Stimulated activated CD8-positive, alpha-beta memory T cell treated with anti-CD3 and anti-CD28 coated beads, Interleukin-2, amount 100 ng/mL, for 48 hours (primary cell): ENCODE measurements around the gene RHOBTB3.
"Not testable (repeated sequence)": the region's sequence is repeated elsewhere in the genome, so short reads cannot be mapped to it uniquely, and the experiment has no call there.

Experiments used
- DNase-seq, 2 donors: peaks; one replicate each; pipeline ENCODE4 v3.0.0-alpha.2; 2020; ENCODE audit warnings: low read depth in 2 of 2

RHOBTB3 gene, protein sequence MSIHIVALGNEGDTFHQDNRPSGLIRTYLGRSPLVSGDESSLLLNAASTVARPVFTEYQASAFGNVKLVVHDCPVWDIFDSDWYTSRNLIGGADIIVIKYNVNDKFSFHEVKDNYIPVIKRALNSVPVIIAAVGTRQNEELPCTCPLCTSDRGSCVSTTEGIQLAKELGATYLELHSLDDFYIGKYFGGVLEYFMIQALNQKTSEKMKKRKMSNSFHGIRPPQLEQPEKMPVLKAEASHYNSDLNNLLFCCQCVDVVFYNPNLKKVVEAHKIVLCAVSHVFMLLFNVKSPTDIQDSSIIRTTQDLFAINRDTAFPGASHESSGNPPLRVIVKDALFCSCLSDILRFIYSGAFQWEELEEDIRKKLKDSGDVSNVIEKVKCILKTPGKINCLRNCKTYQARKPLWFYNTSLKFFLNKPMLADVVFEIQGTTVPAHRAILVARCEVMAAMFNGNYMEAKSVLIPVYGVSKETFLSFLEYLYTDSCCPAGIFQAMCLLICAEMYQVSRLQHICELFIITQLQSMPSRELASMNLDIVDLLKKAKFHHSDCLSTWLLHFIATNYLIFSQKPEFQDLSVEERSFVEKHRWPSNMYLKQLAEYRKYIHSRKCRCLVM

GRCh38 chr5:95730730-95731570 is at the start of gene RHOBTB3:
RHOBTB3 (plus strand) TSS chr5:95731336; CDS start chr5:95731683, 347 bp downstream.
- peak in 1 of 2 donors; percentile 13 for DNase-seq

DNA sequence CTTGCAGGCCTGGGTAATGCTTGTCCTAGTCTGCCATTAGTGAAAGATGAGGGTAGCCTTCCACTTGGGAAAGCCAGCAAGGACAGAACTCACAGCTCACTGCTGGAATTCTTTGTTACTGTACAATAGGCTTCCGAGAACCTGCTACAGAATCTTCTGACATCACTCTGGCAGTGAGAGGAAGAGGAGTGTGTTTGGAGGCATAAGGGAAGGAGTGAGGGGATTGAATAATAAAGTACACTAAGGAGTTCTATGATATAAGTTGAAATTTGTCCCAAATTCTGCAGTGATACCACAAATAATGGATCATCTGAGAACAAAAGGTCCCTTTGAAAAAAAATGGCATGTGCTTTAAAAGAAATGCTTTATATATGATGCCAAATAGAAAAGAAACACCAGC is 48.2 kb upstream of the RHOBTB3 start, which contains the start of gene SPATA9:
TSS of gene SPATA9 (minus strand) at position 101 of the 400 bp plus-strand sequence. CDS start 137 bp downstream, outside the sequence.
- no peak for DNase-seq

GRCh38 chr5:95684361-95684760 is 46.8 kb upstream of the RHOBTB3 start:
- DNase-seq, result no peak

- DNase-seq, result no peak
Measured at GRCh38 chr5:95686651-95687050, 44.5 kb upstream of the RHOBTB3 start.

GRCh38 chr5:95689680-95690079 is 41.5 kb upstream of the RHOBTB3 start:
- no peak for DNase-seq

DNA sequence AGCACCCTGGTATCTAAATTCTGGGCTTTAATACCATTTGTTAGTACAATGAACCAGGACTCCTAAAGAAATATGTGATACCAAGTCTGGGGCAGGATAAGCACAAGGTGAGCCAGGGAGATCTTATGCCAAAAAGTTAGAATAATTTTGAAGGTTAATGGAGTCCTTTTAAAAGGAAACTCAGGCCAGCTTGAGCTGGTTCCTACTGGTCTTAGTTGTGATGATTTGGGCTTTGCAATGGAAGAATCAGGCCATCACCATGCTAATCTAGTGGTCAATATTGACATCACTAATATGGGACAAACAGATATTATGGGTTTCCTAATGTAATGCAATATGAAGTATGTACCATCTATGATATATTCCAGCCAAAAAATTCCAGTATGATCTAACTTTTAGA is 40.8 kb upstream of the RHOBTB3 start:
- DNase-seq, result no peak

DNA sequence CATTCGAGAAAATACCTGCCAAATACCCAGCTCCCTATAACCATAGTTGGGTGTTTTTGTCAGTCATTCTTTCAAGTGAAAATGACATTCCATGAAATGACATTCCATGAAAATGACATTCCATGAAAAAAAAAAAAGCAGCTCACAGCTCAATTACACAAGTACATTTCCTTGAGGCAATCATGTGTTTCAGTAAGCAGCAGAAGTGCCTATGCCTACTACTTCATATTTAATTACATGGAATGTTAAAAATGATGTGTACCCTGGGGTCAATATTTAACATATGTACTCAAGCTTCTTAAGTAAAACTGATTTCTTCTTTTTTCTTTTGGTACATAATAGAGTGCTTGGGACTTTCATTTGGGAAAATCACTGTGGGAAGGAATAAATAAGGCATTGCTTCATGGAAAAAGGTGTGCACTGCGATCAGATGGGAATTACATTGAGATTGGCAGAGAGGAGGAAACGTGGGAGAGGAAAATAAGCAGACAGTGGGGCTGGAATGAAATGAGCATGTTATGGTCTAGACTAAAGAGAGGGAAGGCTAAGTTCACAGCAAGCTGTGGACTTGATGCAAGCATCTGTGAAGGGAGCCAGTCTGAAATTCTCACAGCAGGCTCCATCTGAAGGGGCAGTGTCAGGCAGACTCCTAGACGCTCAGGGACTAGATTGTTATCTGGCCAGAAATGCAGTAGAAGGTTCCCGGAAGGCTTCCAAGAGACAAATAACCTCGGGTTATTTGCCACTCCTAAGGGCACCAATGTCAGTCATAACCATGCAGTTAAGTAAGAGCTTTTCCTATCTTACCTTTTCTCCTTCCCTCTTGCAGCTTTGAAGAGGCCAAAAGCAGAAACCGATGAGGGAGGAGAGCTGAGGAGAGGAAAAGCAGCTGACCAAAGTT is 33.1 kb upstream of the RHOBTB3 start:
- DNase-seq, result no peak

- DNase-seq, result no peak
Measured at GRCh38 chr5:95699337-95699736, 31.8 kb upstream of the RHOBTB3 start.

DNA sequence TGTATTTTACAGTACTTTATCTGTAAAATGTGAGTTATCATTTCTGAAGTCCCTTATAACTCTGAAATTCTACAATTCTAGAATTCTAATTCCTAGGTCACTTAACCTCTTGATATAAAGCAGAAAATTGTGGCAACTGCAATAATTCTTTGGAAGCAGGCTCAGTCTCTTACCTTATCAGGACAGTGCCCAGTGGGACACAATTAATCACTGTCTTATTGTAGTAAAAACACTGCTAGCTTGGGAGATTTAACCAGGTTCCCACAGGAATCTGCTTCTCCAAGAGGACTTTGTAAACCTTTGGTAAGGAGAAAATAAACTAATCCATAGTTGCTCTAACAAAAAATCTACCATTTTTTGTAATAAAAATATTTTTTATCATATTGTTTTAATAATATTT is 30.1 kb upstream of the RHOBTB3 start:
- DNase-seq, result no peak

DNA sequence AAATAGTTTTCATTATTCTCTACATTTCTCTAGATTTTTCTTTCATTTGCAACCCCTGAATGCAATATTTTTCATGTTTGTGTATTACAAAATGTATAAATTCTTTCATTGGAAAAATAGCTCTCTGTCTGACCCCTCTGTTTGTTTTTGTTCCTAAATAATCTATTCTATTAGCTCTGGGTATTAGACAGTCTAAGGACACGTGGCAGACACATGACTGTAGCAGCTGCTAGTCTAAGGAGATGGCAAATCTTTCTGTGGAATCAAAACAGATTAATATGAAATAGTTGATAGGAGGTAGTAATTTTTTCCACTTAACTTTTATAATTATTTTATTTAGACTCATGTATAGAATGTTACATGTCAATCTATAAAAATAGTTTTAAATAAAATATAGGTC is 27.0 kb upstream of the RHOBTB3 start:
- DNase-seq, result no peak

GRCh38 chr5:95706196-95706595 is 24.9 kb upstream of the RHOBTB3 start:
- DNase-seq, result not testable (repeated sequence)

DNA sequence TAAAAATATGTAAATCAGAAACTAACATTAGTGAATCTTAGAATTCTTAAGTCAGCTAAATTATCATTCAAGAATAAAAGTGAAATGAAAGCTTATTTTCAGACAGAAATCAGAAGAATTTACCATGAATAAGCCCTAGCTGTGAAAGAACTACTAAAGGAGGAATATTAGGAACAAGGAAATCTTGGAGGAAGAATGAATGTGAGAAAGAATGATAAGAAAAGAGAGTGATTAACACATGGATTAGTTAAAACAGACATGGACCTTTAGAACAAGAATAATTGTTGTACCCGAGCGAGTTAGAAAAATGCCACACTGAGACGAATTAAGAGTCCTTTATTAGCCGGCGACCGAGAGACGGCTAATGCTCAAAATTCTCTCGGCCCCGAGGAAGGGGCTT is 24.1 kb upstream of the RHOBTB3 start:
- DNase-seq, result no peak

DNA sequence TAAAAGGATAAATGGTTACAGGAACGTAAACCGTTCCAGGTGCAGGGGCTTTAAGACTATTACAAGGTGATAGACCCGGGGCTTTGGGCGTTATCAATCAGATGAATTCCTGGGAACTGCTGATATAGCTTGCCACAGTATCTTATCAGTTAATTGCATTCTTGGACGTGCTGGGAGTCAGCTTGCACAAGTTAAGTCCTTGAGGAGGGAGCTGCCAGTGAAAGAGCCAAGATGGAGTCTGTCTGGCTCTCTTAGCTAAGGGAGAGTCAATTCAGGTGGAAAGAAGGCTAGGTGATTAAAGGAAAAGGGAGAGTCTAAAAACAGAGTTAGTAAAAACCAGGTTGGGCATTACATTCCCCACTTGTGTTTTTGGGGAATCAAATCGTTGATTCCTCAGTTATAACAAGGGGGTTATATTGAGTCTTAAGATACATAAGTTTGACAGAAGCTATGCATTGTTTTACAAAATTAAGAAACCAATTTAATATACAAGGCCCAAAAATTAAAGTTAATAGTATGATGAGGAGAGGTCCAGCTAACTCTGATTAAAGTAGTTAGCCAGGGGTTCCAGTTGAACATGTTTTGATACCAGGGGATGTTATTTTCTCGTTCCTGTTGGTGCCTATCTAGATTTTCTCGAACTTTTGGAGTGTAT is 23.5 kb upstream of the RHOBTB3 start:
- not testable (repeated sequence) for DNase-seq

GRCh38 chr5:95708876-95709275 is 22.3 kb upstream of the RHOBTB3 start:
- no peak for DNase-seq

- DNase-seq, result no peak
Measured at GRCh38 chr5:95709967-95710650, 21.0 kb upstream of the RHOBTB3 start.

DNA sequence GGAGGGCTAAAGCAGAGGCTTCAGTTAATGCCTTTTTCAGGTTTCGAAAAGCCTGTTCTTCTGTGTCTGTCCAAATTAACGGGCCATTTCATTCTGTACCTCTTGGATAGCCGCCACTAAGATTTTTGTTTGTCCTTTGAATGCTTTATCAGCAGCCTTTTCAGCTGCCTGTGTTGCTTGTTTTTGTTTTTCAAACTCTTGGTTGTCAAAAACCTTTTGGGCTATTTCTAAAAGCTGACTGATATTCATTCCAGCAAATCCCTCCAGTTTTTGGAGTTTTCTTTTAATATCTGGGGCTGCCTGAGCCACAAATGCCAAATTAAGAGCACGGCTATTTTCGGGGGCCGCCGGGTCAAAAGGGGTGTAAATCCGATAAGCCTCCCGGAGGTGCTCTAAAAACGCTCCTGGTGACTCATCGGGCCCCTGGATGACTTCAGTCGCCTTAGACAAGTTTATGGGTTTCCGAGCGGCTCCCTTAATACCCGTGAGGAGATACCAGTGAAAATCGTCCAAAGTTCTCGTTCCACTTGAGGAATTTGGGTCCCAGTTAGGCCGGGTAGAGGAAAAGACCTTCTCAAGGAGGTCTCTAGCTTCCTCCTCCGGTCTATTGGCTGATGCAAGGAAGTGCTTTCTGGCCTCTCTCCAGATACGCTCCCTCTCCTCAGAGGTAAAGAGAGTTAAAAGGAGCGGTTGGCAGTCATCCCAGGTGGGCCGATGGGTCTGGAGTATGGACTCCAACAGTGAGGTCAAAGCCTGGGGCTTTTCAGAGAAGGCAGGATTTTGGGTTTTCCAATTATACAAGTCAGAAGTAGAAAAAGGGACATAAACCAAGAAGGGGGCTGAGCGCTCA is 20.3 kb upstream of the RHOBTB3 start:
- not testable (repeated sequence) for DNase-seq

- DNase-seq, result no peak
Measured at GRCh38 chr5:95711501-95712346, 19.4 kb upstream of the RHOBTB3 start.

DNA sequence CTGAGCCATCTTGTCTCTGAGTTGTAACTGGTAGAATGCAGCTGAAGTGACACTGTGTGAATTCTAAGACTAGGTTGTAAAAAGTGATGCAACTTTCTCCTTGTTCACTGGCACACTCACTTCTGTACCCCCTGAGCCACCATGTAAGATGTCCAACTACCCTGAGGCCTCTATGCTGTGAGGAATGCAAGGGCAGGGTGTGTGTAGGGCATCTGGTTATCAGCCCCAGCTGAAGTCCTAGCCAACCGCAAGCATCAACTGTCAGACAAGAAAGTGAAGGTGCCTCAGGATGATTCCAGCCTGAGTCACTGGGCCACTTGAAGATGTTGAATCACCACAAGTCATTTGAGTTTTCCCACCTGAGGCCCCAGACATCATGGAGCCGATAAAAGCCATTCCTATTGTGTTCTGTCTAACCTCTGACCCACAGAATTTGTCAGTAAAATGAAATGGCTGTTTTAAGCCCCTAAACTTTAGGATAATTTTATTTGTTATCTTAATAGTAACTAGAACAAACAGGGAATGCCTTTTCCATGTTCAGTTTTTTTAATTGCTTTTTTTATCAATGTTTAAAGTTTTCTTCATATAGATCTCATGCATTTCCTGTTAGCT is 18.7 kb upstream of the RHOBTB3 start:
- peak in 1 of 2 donors; percentile 46 for DNase-seq
